Gastrocnemius medialis (tissue), 4 donors: ENCODE measurements around the gene ATP2A1. TPM values are rescaled to one million over a fixed set of nuclear protein-coding genes. Genes with fewer than 3 reads are reported as not detected.

Experiments used
- ATAC-seq, 2 donors: fragments of 150-250 bp; one replicate each; pipeline ENCODE4 v1.9.1; 2016
- DNase-seq, 2 donors: peaks; one replicate each; pipeline ENCODE4 v3.0.0-alpha.2; 2019
- H3K27ac ChIP-seq, 4 donors: fragments of 200-600 bp; sonication (generic); 1 replicate in 1 of 4; 2 replicates in 3 of 4; pipeline ENCODE4 v1.5.1; 2016 to 2018; ENCODE audit warnings: mild to moderate bottlenecking in 2 of 4, moderate library complexity in 1 of 4
- H3K27me3 ChIP-seq, 3 donors: fragments of 200-600 bp; sonication (generic) in 2 of 3; 1 replicate in 1 of 3; 2 replicates in 2 of 3; pipeline versions ENCODE4 v1.5.1 to v1.6.0; 2016 to 2019; ENCODE audit warnings: mild to moderate bottlenecking in 1 of 3, moderate library complexity in 1 of 3
- H3K36me3 ChIP-seq, 2 donors: fragments of 200-600 bp; sonication (generic) in 1 of 2; one replicate each; pipeline ENCODE4 v1.5.1; 2017 to 2018
- H3K4me1 ChIP-seq, 2 donors: fragments of 200-600 bp; sonication (generic) in 1 of 2; one replicate each; pipeline ENCODE4 v1.5.1; 2016 to 2017; ENCODE audit warnings: mild to moderate bottlenecking in 2 of 2
- H3K4me3 ChIP-seq, 4 donors: fragments of 200-600 bp; sonication (generic) in 3 of 4; 1 replicate in 1 of 4; 2 replicates in 3 of 4; pipeline ENCODE4 v1.5.1; 2016 to 2019; ENCODE audit warnings: mild to moderate bottlenecking in 2 of 4
- H3K9me3 ChIP-seq, 3 donors: fragments of 200-600 bp; sonication (generic) in 2 of 3; 1 replicate in 1 of 3; 2 replicates in 2 of 3; pipeline ENCODE4 v1.5.1; 2016 to 2019
- POLR2A ChIP-seq, 2 donors: fragments of 450-650 bp; IDR thresholded peaks; one replicate each; pipeline ENCODE4 v1.6.1; 2017; ENCODE audit warnings: antibody characterized with exemption in 2 of 2, mild to moderate bottlenecking in 2 of 2, moderate library complexity in 2 of 2
- in situ Hi-C, 4 donors: fragments of 200-750 bp; cut with MboI; loops; one replicate each; pipeline versions ENCODE4 v1.15.0 to v1.8.0; 2017; ENCODE audit warnings: low sequenced_read_pairs in 4 of 4
- intact Hi-C: fragments of 100-400 bp; cut with DNase I; formaldehyde crosslinking; loops from one replicate; pipeline ENCODE4 v1.15.1; 2023; ENCODE audit warnings: low total_unique reads
- total RNA-seq, 4 donors: library from RNA; depleted of rRNA; stranded (reverse); fragments of >200 nt; gene quantifications; one replicate each; pipeline versions ENCODE4 v1.1.0 to v1.2.3, GENCODE V29; 2016
- TF ChIP-seq, protein P1 (sequence below), 5 experiments: fragments of 450-650 bp in 3 of 5; fragments of 200-600 bp in 2 of 5; sonication (generic) in 2 of 5; IDR thresholded peaks in 4 of 5; conservative IDR thresholded peaks in 1 of 5; 1 replicate in 4 of 5; 2 replicates in 1 of 5; pipeline ENCODE4 v1.5.1; 2016 to 2019; ENCODE audit warnings: antibody characterized with exemption in 5 of 5, mild to moderate bottlenecking in 3 of 5, moderate library complexity in 3 of 5

Gene ATP2A1
- 100 to 1,000 TPM; 380 to 909 (median 764) TPM for total RNA-seq

DNA sequence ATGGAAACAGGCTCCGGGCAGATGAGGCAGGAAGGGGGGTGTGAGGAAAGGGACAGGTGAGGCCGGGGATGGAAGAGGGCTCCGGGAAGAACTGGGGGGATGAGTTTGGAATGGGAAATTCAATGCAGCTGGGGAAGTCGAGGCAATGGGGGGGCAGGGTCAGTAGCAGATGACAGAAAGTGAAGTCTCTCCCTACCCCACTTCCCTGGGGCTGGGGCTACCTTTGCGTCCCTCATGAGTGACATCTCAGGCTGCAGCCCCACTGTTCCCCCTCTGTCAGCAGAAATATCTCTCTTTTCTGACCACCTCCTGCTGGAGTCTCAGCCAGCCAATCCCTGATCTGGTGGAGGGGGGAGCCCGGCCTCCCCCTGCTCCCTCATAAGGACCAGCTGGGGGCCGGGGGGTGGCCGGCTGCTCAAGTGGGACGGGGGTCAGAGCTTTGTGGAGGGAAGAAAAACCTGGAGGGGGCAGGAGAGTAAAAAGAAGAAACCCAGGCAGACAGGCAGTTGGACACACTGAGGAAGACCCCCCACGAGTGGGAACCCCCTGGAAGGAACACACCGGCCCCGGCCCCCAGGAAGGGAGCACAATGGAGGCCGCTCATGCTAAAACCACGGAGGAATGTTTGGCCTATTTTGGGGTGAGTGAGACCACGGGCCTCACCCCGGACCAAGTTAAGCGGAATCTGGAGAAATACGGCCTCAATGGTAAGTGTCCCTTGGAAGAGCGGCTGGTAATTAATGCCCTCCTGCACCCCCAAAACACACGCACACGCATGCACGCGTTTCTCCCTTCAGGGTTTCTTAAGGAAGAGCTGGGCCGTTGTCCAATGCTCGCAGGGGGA, at the start of gene ATP2A1:
TSS of gene ATP2A1 (plus strand) at position 406 of the 844 bp plus-strand sequence. CDS start at position 590, 184 bp downstream.
- no peak for ATAC-seq
- TF ChIP-seq, protein P1, sequence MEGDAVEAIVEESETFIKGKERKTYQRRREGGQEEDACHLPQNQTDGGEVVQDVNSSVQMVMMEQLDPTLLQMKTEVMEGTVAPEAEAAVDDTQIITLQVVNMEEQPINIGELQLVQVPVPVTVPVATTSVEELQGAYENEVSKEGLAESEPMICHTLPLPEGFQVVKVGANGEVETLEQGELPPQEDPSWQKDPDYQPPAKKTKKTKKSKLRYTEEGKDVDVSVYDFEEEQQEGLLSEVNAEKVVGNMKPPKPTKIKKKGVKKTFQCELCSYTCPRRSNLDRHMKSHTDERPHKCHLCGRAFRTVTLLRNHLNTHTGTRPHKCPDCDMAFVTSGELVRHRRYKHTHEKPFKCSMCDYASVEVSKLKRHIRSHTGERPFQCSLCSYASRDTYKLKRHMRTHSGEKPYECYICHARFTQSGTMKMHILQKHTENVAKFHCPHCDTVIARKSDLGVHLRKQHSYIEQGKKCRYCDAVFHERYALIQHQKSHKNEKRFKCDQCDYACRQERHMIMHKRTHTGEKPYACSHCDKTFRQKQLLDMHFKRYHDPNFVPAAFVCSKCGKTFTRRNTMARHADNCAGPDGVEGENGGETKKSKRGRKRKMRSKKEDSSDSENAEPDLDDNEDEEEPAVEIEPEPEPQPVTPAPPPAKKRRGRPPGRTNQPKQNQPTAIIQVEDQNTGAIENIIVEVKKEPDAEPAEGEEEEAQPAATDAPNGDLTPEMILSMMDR (IDR thresholded peaks at IDR 0.05 in 4 of 5, conservative IDR thresholded peaks at IDR 0.05 in 1 of 5): no peak
- peak in 1 of 2 donors; percentile 45 for TF ChIP-seq POLR2A (IDR thresholded peaks at IDR 0.05)
- no peaks in the 10 kb centered on the region for H3K27me3 ChIP-seq
- H3K27ac ChIP-seq: peak within 1 kb of the TSS; percentile 83 to 92 (median 90)
- H3K4me3 ChIP-seq: peak within 1 kb of the TSS; percentile 68 to 95 (median 75)
- intact Hi-C loops: loop anchor here (2.0 to 10.0 kb wide), 2 partner anchors 16 to 344 kb away; partner anchors contain the start of genes NUPR1 and SH2B1
- DNase-seq: peak in 1 of 2 donors; percentile 46
- H3K36me3 ChIP-seq: no peaks in the 10 kb centered on the region
- in situ Hi-C loops: loop anchor here in 1 of 4 donors (10.0 kb wide), 1 partner anchor 66 kb away; no protein-coding TSS in a partner anchor
- peaks cover 38 to 62% of the 10 kb centered on the region in 2 donors for H3K4me1 ChIP-seq
- H3K9me3 ChIP-seq: no peaks in the 10 kb centered on the region

DNA sequence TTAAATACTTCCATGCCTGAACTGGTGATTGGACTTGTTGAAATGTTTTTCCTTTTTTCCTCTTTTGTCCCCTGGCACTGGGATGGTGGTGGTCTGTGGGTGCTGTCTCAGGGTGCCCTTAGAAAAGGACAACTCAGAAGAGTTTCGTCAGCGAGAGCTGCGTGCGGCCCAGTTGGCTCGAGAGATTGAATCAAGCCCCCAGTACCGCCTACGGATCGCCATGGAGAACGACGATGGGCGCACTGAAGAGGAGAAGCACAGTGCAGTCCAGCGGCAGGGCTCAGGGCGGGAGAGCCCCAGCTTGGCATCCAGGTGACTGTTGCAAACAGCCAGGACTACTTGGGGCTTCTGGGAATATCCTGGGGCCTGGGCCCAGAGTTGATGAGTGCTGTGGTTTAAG, 48.5 kb upstream of the ATP2A1 start:
- TF ChIP-seq, protein P1 (IDR thresholded peaks at IDR 0.05 in 4 of 5, conservative IDR thresholded peaks at IDR 0.05 in 1 of 5): no peak
- no peak for TF ChIP-seq POLR2A (IDR thresholded peaks at IDR 0.05)
- Histone ChIP-seq H3K4me1 (peaks cover 7 to 12% of the 10 kb centered on the region in 2 donors), H3K36me3 (peaks cover 0 to 93% of the 10 kb centered on the region in 2 donors), H3K27ac (no peak overlapping the region), H3K4me3 (no peak overlapping the region), H3K27me3 (no peaks in the 10 kb centered on the region), H3K9me3 (no peaks in the 10 kb centered on the region)
- intact Hi-C loops: no loop called here
- in situ Hi-C loops: loop anchor here in 2 of 4 donors (10.0 to 25.0 kb wide), 2 partner anchors 115 to 292 kb away; partner anchors contain the start of gene NUPR1 (in 1 of the 2)
- no peak for DNase-seq
- no peak for ATAC-seq

DNA sequence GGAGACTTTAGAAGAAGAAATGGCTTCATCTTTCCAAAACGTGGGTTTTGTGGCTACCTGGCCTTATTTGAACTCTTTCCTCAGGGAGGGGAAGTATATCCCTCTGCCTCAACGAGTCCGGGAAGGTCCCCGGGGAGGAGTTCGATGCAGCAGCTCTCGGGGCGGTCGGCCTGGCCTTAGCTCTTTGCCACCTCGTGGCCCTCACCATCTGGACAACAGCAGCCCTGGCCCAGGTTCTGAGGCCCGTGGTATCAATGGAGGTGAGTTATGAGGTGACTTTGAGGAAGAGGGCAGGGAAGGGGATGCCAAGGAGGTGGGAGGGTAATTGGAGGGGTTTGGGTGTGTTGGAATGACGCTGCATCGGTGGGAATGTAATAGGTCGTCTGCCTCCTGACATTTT, 47.8 kb upstream of the ATP2A1 start:
- peaks cover 0 to 4% of the 10 kb centered on the region in 2 donors for H3K4me1 ChIP-seq
- H3K27ac ChIP-seq: no peak overlapping the region
- in situ Hi-C loops: loop anchor here in 1 of 4 donors (25.0 kb wide), 1 partner anchor 293 kb away; the partner anchor contains the start of gene NUPR1
- no peak overlapping the region for H3K4me3 ChIP-seq
- DNase-seq: no peak
- no peaks in the 10 kb centered on the region for H3K27me3 ChIP-seq
- no peaks in the 10 kb centered on the region for H3K9me3 ChIP-seq
- peaks cover 0 to 100% of the 10 kb centered on the region in 2 donors for H3K36me3 ChIP-seq
- ATAC-seq: no peak
- no peak for TF ChIP-seq POLR2A (IDR thresholded peaks at IDR 0.05)
- intact Hi-C loops: no loop called here

DNA sequence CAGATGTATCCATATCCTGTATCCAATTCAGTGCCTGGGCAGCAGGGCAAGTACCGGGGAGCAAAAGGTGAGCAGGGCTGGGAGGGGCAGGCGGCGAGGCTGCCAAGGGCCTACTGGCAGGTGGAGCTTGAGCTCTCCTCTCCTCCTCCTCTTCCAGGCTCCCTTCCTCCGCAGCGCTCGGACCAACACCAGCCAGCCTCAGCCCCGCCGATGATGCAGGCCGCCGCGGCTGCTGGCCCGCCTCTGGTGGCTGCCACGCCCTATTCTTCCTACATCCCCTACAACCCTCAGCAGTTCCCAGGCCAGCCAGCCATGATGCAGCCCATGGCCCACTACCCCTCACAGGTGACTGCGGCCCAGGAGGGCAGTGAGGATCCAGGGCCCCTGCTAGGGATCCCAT, 43.9 kb upstream of the ATP2A1 start:
- H3K27ac ChIP-seq: no peak overlapping the region
- no peaks in the 10 kb centered on the region for H3K27me3 ChIP-seq
- H3K9me3 ChIP-seq: no peaks in the 10 kb centered on the region
- intact Hi-C loops (no loop called here), in situ Hi-C loops (loop anchor here in 1 of 4 donors (25.0 kb wide), 1 partner anchor 297 kb away; the partner anchor contains the start of gene NUPR1)
- no peaks in the 10 kb centered on the region for H3K4me1 ChIP-seq
- no peak for TF ChIP-seq POLR2A (IDR thresholded peaks at IDR 0.05)
- TF ChIP-seq, protein P1 (IDR thresholded peaks at IDR 0.05 in 4 of 5, conservative IDR thresholded peaks at IDR 0.05 in 1 of 5): no peak
- ATAC-seq (no peak), DNase-seq (no peak)
- no peak overlapping the region for H3K4me3 ChIP-seq
- H3K36me3 ChIP-seq: peaks cover 0 to 79% of the 10 kb centered on the region in 2 donors
